ENCODE results near the gene DLGAP1.

The DLGAP1 gene

GRCh38 chr18:4157352-4157751 lies 297.8 kb downstream of the DLGAP1 start:
- no peaks in the 10 kb centered on the region for H3K27me3 Mint-ChIP-seq
- CTCF ChIA-PET = no interaction called here
- no peak overlapping the region for H3K27ac Mint-ChIP-seq
- no peaks in the 10 kb centered on the region for H3K36me3 Mint-ChIP-seq
- no peak overlapping the region for H3K4me3 Mint-ChIP-seq
- DNase-seq = no peak
- H3K4me1 Mint-ChIP-seq = no peaks in the 10 kb centered on the region
- no peaks in the 10 kb centered on the region for H3K9me3 Mint-ChIP-seq

DNA sequence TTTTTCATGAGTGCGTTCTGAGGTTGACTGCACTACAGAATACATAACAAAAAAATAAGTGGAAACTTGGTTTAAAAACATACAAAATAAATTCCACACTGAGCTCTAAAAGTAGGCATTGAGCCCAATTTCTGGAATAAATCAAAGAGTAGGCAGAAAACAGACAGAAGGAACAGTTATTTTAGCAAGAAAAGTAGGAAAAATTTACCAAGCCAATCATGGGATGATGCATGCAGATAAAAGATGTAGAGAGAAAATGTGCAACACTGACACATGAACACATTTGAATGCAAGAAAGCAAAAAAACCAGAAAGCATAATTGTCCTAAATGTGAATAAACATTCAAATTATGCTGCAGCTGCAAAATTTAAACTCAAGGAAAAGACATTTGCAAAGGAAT lies 308.3 kb downstream of the DLGAP1 start:
- Mint-ChIP-seq H3K27ac (no peak overlapping the region), H3K36me3 (no peaks in the 10 kb centered on the region), H3K9me3 (peaks cover 1% of the 10 kb centered on the region), H3K4me1 (no peaks in the 10 kb centered on the region), H3K4me3 (no peak overlapping the region), H3K27me3 (no peaks in the 10 kb centered on the region)
- CTCF ChIA-PET = no interaction called here
- no peak for DNase-seq

DNA sequence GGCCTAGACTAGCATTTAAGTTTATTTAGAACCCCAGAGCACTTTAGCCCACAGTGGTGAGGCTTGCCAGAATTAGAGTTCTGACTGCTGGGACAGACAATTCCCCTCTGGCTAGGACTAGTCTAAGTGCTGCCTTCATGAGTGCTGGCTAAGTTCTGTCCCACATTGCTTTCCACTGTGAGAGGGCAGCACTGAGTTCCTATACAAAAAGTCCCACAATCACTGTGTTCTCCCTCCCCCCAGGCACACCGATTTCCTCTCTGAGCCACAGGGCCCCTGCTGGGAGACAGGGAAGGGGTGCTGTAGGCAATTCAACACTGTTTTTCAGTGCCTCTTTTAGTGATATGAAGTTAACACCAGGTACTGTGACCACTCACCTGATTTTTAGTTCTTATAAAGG lies 310.9 kb downstream of the DLGAP1 start:
- Mint-ChIP-seq H3K36me3 (no peaks in the 10 kb centered on the region), H3K27ac (no peak overlapping the region), H3K4me1 (no peaks in the 10 kb centered on the region), H3K4me3 (no peak overlapping the region), H3K9me3 (peaks cover 1% of the 10 kb centered on the region), H3K27me3 (no peaks in the 10 kb centered on the region)
- CTCF ChIA-PET = interaction anchor here (0.6 kb wide), 1 partner anchor 879 kb away, joined by 3 read pairs; no protein-coding TSS in a partner anchor
- DNase-seq = no peak

GRCh38 chr18:4143585-4143984 lies 311.5 kb downstream of the DLGAP1 start:
- CTCF ChIA-PET = no interaction called here
- no peaks in the 10 kb centered on the region for H3K36me3 Mint-ChIP-seq
- DNase-seq = no peak
- H3K27ac Mint-ChIP-seq = no peak overlapping the region
- no peak overlapping the region for H3K4me3 Mint-ChIP-seq
- no peaks in the 10 kb centered on the region for H3K27me3 Mint-ChIP-seq
- no peaks in the 10 kb centered on the region for H3K4me1 Mint-ChIP-seq
- H3K9me3 Mint-ChIP-seq = peaks cover 1% of the 10 kb centered on the region

GRCh38 chr18:4142876-4143275 lies 312.2 kb downstream of the DLGAP1 start:
- H3K4me1 Mint-ChIP-seq = no peaks in the 10 kb centered on the region
- no peaks in the 10 kb centered on the region for H3K27me3 Mint-ChIP-seq
- no peak overlapping the region for H3K27ac Mint-ChIP-seq
- no peak overlapping the region for H3K4me3 Mint-ChIP-seq
- CTCF ChIA-PET = no interaction called here
- peaks cover 1% of the 10 kb centered on the region for H3K9me3 Mint-ChIP-seq
- no peak for DNase-seq
- H3K36me3 Mint-ChIP-seq = no peaks in the 10 kb centered on the region

DNA sequence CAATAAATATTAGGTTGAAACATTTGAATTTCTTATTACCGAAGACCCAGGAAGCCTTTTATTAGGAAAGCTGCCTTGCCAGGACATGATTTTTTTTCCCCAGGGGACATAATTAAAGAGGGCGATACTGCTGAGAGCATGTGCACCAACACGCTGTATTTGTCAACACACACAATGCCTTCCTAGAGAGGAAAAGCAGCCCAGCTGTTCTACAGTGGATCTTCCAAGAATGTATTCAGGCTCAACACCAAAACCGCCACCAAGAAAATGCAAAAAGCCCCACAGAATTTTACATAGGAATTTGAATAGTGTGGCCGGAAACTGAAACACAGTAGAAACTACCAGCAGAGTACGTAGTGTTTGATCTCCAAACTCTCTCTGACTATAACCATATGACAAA lies 320.4 kb downstream of the DLGAP1 start:
- H3K9me3 Mint-ChIP-seq = no peaks in the 10 kb centered on the region
- CTCF ChIA-PET = no interaction called here

DNA sequence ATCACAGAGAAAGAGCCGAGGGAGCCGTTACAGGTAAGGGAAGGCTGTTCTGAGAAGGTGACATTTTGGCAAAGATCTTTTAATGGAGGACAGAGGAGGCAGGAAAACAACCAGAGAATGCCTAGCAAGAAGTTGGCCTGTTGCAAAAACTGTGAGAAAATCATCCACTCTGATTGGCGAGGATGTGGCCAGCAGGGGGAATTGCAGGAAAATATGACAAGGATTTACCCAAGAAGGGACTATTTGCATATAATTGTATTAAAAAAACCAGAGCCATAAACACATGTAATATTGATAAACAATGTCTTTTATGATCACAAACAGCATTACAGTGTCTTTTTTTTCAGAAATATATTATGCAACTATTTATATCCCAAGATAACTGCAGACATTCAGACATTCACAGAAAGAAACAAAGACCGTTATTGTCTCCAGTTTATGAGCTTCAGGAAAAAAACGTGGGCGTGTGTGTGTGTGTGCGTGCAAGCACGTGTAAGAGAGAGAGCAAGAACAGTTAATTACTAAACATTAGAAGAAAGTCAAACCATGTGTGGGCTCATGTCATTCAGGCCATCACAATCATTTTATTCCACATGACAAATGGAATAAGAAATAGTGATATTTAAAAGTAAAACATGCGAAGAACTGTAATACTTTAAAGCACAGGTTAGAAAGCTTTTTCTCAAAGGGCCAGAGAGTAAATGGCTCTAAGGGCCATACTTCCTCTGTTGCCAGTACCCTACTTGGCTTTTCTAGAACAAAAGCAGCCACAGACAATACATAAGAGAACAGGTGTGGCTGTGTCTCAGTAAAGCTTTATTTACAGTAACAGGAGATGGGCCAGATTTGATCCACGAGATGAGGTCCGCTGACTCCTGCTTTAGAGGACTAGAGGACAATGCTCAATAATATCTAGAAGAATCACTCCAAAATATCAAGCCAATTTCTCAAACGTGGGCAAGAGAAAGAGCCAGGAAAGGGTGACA lies 324.1 kb downstream of the DLGAP1 start:
- Mint-ChIP-seq H3K36me3 (no peaks in the 10 kb centered on the region), H3K9me3 (no peaks in the 10 kb centered on the region), H3K27ac (no peak overlapping the region), H3K4me3 (no peak overlapping the region), H3K27me3 (no peaks in the 10 kb centered on the region), H3K4me1 (no peaks in the 10 kb centered on the region)
- CTCF ChIA-PET = no interaction called here
- no peak for DNase-seq

More for the DNA sequence above, 320.4 kb downstream of the DLGAP1 start:
- no peak for DNase-seq
- H3K36me3 Mint-ChIP-seq = no peaks in the 10 kb centered on the region
- H3K4me1 Mint-ChIP-seq = no peaks in the 10 kb centered on the region
- no peak overlapping the region for H3K4me3 Mint-ChIP-seq
- no peaks in the 10 kb centered on the region for H3K27me3 Mint-ChIP-seq
- H3K27ac Mint-ChIP-seq = no peak overlapping the region

DNA sequence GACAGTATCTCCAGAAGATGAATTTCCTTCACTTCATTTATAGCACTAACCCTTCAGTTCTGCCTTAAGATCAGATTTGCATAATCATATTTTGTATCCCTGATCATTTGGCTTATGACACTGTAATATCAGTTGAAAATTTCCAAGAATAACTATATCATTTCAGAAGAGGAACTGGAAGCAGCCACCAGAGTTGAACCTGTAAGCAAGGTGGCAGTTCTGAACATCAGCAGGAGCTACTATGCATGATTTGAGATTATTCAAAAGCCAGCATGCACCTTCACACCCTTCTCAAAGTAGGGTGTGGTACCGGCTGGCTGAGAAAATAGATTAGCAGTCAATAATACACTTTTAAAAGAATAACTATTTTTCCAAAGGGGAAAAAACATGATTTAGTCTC lies 328.2 kb downstream of the DLGAP1 start:
- Mint-ChIP-seq H3K27me3 (no peaks in the 10 kb centered on the region), H3K4me1 (no peaks in the 10 kb centered on the region), H3K36me3 (no peaks in the 10 kb centered on the region), H3K4me3 (no peak overlapping the region), H3K27ac (no peak overlapping the region), H3K9me3 (no peaks in the 10 kb centered on the region)
- no peak for DNase-seq
- CTCF ChIA-PET = no interaction called here

DNA sequence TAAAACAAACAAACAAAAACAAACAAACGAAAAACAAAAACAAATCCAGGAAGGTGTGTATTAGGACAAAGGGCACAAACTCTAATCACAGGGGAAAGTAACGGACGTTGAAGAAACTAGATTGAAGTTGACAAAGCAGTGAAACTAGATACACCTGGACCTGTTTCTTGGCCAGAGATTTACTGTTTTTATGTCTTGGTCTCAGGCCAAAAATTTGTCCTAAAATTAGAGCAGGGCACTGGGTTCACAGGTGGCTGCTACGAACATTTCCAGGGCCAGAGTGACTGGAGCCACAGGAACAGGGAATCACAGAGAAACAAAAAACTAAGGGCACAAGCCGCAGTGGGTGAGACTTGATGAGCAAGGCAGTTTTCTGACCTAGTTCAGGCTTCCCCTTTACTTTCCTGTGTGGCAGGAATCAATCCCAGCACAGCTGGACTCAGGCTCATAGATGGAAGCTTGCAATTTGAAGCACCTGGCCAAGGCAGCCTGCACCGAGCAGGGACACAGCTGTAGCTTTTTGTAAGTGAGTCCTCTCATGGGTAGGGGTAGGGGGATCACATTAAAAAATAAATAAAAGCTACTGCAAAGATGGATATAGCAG lies 329.4 kb downstream of the DLGAP1 start:
- H3K9me3 Mint-ChIP-seq = no peaks in the 10 kb centered on the region
- CTCF ChIA-PET = interaction anchor here (0.6 kb wide), 1 partner anchor 803 kb away, joined by 4 read pairs; no protein-coding TSS in a partner anchor
- no peak overlapping the region for H3K27ac Mint-ChIP-seq
- no peak for DNase-seq
- no peak overlapping the region for H3K4me3 Mint-ChIP-seq
- no peaks in the 10 kb centered on the region for H3K36me3 Mint-ChIP-seq
- H3K4me1 Mint-ChIP-seq = no peaks in the 10 kb centered on the region
- no peaks in the 10 kb centered on the region for H3K27me3 Mint-ChIP-seq

DNA sequence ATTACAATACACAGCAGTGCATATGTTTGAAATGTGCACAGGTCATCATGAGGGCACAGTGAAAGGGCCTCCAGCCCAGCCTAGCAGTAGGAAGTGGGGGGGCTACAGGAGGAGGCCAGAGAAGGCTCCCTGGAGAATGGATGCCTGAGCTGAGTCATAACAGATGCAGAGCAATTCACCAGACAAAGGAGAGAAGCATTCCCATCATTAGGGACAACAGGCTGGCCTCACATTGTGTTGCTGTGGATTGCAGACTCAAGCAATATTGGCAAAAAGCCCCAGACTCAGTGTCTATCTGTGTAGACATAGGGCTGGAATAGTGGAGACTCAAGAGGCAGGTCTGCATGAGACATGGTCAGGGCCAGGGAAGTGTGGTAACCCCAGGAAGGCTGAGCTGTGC lies 329.9 kb downstream of the DLGAP1 start:
- no peaks in the 10 kb centered on the region for H3K36me3 Mint-ChIP-seq
- CTCF ChIA-PET = no interaction called here
- H3K27ac Mint-ChIP-seq = no peak overlapping the region
- no peaks in the 10 kb centered on the region for H3K27me3 Mint-ChIP-seq
- H3K4me1 Mint-ChIP-seq = no peaks in the 10 kb centered on the region
- DNase-seq = no peak
- no peak overlapping the region for H3K4me3 Mint-ChIP-seq
- H3K9me3 Mint-ChIP-seq = no peaks in the 10 kb centered on the region

GRCh38 chr18:4119813-4120212 lies 335.3 kb downstream of the DLGAP1 start:
- no peaks in the 10 kb centered on the region for H3K36me3 Mint-ChIP-seq
- no peak for DNase-seq
- no peaks in the 10 kb centered on the region for H3K9me3 Mint-ChIP-seq
- H3K4me1 Mint-ChIP-seq = no peaks in the 10 kb centered on the region
- no peak overlapping the region for H3K27ac Mint-ChIP-seq
- no peaks in the 10 kb centered on the region for H3K27me3 Mint-ChIP-seq
- H3K4me3 Mint-ChIP-seq = no peak overlapping the region
- CTCF ChIA-PET = no interaction called here

DNA sequence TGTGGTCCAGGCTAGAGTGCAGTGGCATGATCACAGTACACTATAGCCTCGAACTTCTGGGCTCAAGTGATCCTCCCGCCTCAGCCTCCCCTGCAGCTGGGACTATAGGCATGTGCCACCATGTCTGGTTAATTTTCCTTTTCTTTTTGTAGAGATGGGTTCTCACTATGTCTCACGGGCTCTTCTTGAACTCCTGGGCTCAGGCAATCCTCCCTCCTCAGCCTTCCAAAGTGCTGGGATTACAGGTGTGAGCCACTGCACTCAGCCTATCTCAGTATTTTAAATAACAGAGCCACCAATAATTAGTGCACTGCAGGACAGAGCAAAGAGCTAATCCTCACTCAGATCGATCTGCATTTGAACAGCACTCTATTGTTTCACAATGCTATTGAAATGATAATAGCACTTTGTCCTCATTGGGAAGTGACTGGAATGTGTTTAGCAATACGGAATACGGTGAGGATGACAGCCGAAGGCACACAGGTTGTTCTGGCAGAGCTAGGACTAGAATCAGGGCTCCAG lies 335.9 kb downstream of the DLGAP1 start:
- Mint-ChIP-seq H3K4me3 (no peak overlapping the region), H3K9me3 (no peaks in the 10 kb centered on the region), H3K27ac (no peak overlapping the region), H3K4me1 (no peaks in the 10 kb centered on the region), H3K36me3 (no peaks in the 10 kb centered on the region), H3K27me3 (no peaks in the 10 kb centered on the region)
- CTCF ChIA-PET = no interaction called here
- DNase-seq = no peak

GRCh38 chr18:4108016-4108415 lies 347.1 kb downstream of the DLGAP1 start:
- no peak for DNase-seq
- H3K36me3 Mint-ChIP-seq = no peaks in the 10 kb centered on the region
- CTCF ChIA-PET = interaction anchor here (0.8 to 4.2 kb wide), 3 partner anchors 41 to 949 kb away, joined by 3 to 73 read pairs (median 3); no protein-coding TSS in a partner anchor
- no peaks in the 10 kb centered on the region for H3K9me3 Mint-ChIP-seq
- no peak overlapping the region for H3K4me3 Mint-ChIP-seq
- no peaks in the 10 kb centered on the region for H3K4me1 Mint-ChIP-seq
- no peaks in the 10 kb centered on the region for H3K27me3 Mint-ChIP-seq
- H3K27ac Mint-ChIP-seq = no peak overlapping the region

- H3K9me3 Mint-ChIP-seq = no peaks in the 10 kb centered on the region
- H3K4me3 Mint-ChIP-seq = no peak overlapping the region
- no peaks in the 10 kb centered on the region for H3K4me1 Mint-ChIP-seq
- DNase-seq = no peak
- H3K36me3 Mint-ChIP-seq = no peaks in the 10 kb centered on the region
- CTCF ChIA-PET = interaction anchor here (0.6 to 4.2 kb wide), 6 partner anchors 11 to 1130 kb away, joined by 3 to 73 read pairs (median 3); no protein-coding TSS in a partner anchor
- no peak overlapping the region for H3K27ac Mint-ChIP-seq
- H3K27me3 Mint-ChIP-seq = no peaks in the 10 kb centered on the region
Observed at GRCh38 chr18:4107049-4107467, 348.0 kb downstream of the DLGAP1 start.
